ENCODE data around the gene DSCAML1. TPM values are rescaled to one million over a fixed set of nuclear protein-coding genes. Genes with fewer than 3 reads are reported as not detected.

Gene DSCAML1
- total RNA-seq, 1 experiment from 2014 or later, result 0.90 TPM

DNA sequence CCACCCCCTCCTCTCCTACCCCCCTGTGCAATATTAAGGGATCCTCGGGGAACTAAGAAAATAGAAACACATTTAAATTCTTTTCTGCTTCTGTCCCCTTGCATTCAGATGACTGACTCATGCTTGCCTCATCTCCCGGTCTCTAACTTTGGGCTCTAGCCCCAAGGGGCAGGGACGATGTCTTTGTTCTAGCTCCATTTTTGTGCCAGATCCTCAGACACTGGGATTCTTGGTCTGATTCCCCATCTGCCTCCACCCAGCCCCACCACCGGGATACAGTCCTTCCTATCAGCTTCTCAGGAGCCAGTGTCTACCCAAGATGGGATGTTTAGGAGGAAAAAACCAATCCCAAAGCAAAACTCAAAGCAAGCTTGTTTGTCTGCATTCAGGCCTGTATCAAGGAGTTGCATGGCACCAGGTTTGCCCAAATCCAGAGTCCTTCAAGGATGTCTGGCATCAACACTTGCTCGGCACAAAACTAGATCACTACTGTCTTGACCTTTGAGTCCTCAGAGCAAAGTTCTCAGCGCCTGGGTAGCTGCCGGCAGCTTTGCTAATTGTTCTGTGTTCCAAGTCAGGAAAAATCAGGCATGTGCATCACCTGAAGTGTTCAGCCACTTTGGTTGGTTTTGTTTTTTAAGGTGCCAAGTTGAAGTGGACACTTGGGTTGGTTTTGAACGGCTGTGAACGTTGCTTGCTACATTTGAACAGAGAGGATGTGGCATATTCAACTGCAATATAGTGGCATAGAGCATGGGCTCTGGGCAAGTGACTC lies 212.8 kb downstream of the DSCAML1 start:
- Mint-ChIP-seq H3K4me1 (peaks cover 32% of the 10 kb centered on the region), H3K4me3 (no peak overlapping the region), H3K27me3 (ENCODE audit: low read depth) (peaks cover 6% of the 10 kb centered on the region; the same call in 1 of the 2 replicates), H3K27ac (no peak overlapping the region), H3K36me3 (no peaks in the 10 kb centered on the region), H3K9me3 (no peaks in the 10 kb centered on the region)
- no peak for DNase-seq (ENCODE audit: low spot score)
- ChIA-PET POLR2A (no interaction called here), CTCF (interaction anchor here (0.6 to 2.3 kb wide), 8 partner anchors 30 to 233 kb away, joined by 3 to 10 read pairs (median 6); no protein-coding TSS in a partner anchor)
- no peak for TF ChIP-seq EMX1 (CRISPR knock-in tag; IDR thresholded peaks at IDR 0.05)
- TF ChIP-seq NR3C1 (CRISPR knock-in tag; conservative IDR thresholded peaks at IDR 0.05; ENCODE audit: low read depth), result no peak
- no peak for TF ChIP-seq GRHL2 (CRISPR knock-in tag; IDR thresholded peaks at IDR 0.05; ENCODE audit: insufficient replicate concordance, severe bottlenecking)
- TF ChIP-seq FOXJ3 (CRISPR knock-in tag; IDR thresholded peaks at IDR 0.05; ENCODE audit: borderline replicate concordance), result no peak
- TF ChIP-seq, protein P1, sequence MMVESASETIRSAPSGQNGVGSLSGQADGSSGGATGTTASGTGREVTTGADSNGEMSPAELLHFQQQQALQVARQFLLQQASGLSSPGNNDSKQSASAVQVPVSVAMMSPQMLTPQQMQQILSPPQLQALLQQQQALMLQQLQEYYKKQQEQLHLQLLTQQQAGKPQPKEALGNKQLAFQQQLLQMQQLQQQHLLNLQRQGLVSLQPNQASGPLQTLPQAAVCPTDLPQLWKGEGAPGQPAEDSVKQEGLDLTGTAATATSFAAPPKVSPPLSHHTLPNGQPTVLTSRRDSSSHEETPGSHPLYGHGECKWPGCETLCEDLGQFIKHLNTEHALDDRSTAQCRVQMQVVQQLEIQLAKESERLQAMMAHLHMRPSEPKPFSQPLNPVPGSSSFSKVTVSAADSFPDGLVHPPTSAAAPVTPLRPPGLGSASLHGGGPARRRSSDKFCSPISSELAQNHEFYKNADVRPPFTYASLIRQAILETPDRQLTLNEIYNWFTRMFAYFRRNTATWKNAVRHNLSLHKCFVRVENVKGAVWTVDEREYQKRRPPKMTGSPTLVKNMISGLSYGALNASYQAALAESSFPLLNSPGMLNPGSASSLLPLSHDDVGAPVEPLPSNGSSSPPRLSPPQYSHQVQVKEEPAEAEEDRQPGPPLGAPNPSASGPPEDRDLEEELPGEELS (CRISPR knock-in tag; IDR thresholded peaks at IDR 0.05), result no peak
- TF ChIP-seq TP53 (CRISPR knock-in tag; IDR thresholded peaks at IDR 0.05), result no peak
- no peak for TF ChIP-seq IRF2 (CRISPR knock-in tag; IDR thresholded peaks at IDR 0.05; ENCODE audit: borderline replicate concordance, low read depth)
- no peak for TF ChIP-seq PRRX2 (CRISPR knock-in tag; IDR thresholded peaks at IDR 0.05)
- no peak for TF ChIP-seq FOXK1 (CRISPR knock-in tag; IDR thresholded peaks at IDR 0.05)
- no peak for ATAC-seq

DNA sequence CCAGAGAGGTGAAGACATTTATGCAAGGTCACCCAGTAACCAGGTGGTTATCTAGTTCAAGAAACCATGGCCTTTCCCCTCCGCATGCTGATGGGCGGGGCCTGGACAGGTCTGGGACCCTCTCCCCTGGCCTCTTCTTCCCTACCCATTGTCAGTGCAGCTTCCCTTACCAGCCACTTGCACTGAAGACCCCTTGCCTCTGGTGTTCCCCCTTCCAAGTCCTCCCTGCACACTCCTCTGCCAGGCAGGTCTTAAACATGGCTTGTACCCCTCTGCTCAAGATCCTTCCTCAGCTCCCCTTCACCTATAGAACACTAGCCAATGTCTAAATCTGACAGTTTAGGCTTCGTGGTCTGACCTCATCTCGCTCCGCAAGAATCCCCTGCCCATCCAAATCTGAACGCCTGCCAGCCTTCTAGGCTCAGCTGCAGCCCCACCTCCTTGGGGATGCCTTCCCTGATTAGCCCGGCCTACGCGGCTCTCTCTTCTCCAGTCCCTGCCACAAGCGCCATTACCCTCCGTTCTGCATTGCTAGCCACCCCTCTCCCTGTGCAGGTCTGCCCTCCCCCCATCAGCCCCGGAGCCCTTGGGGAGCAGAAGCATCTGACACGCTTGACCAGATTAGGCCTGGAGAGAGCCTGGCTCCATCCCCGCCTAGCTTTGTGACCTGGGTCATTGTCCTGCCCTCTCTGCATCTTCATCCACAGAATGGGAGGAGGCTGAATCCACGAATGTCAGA lies 213.8 kb downstream of the DSCAML1 start:
- Mint-ChIP-seq H3K27ac (no peak overlapping the region), H3K4me1 (peaks cover 32% of the 10 kb centered on the region), H3K9me3 (no peaks in the 10 kb centered on the region), H3K36me3 (no peaks in the 10 kb centered on the region), H3K4me3 (no peak overlapping the region), H3K27me3 (ENCODE audit: low read depth) (peaks cover 6% of the 10 kb centered on the region; the same call in 1 of the 2 replicates)
- no peak for DNase-seq (ENCODE audit: low spot score)
- POLR2A ChIA-PET, result no interaction called here
- CTCF ChIA-PET, result interaction anchor here (0.8 to 2.3 kb wide), 5 partner anchors 31 to 157 kb away, joined by 3 to 10 read pairs (median 7); no protein-coding TSS in a partner anchor
- ATAC-seq, result peak; percentile 83
- TF ChIP-seq CBFB (CRISPR knock-in tag; IDR thresholded peaks at IDR 0.05; ENCODE audit: low read depth) (no peak), HMGA2 (CRISPR knock-in tag; IDR thresholded peaks at IDR 0.05) (0 out of 2 replicates have a peak, but pooled peaks have one; percentile 16)
- TF ChIP-seq, protein P2, sequence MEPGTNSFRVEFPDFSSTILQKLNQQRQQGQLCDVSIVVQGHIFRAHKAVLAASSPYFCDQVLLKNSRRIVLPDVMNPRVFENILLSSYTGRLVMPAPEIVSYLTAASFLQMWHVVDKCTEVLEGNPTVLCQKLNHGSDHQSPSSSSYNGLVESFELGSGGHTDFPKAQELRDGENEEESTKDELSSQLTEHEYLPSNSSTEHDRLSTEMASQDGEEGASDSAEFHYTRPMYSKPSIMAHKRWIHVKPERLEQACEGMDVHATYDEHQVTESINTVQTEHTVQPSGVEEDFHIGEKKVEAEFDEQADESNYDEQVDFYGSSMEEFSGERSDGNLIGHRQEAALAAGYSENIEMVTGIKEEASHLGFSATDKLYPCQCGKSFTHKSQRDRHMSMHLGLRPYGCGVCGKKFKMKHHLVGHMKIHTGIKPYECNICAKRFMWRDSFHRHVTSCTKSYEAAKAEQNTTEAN (CRISPR knock-in tag; IDR thresholded peaks at IDR 0.05), result no peak

DNA sequence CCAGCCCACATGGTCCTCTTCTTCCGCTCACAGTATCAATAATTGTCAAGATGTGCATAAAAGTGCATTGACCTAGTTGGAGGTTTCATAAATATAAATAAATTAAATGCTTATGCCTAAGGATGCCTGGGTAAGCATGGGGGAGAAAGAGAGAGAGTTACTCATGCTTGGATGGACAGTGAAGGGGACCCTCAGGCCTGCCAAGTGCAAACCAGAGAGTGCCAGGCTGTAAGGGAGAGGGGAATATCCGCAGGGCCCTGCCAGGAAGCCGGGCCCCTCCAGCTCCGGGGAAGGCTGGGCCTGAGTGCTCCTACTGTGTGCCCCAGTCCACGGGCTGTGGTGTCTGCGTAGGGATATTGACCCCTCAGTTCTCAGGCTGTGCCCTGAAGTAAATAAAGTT lies 214.6 kb downstream of the DSCAML1 start:
- no peaks in the 10 kb centered on the region for H3K36me3 Mint-ChIP-seq
- ChIA-PET POLR2A (no interaction called here), CTCF (interaction anchor here (1.7 to 2.3 kb wide), 2 partner anchors 139 to 156 kb away, joined by 7 to 10 read pairs; no protein-coding TSS in a partner anchor)
- H3K4me3 Mint-ChIP-seq, result no peak overlapping the region
- peaks cover 6% of the 10 kb centered on the region; the same call in 1 of the 2 replicates for H3K27me3 Mint-ChIP-seq (ENCODE audit: low read depth)
- H3K27ac Mint-ChIP-seq, result no peak overlapping the region
- H3K9me3 Mint-ChIP-seq, result no peaks in the 10 kb centered on the region
- DNase-seq (ENCODE audit: low spot score) (no peak), ATAC-seq (no peak)
- peaks cover 32% of the 10 kb centered on the region for H3K4me1 Mint-ChIP-seq
- TF ChIP-seq SP1 (CRISPR knock-in tag; conservative IDR thresholded peaks at IDR 0.05) (no peak), ZNF396 (CRISPR knock-in tag; IDR thresholded peaks at IDR 0.05; ENCODE audit: borderline replicate concordance) (no peak), NFE2L1 (CRISPR knock-in tag; IDR thresholded peaks at IDR 0.05) (no peak), NFATC4 (CRISPR knock-in tag; IDR thresholded peaks at IDR 0.05) (no peak)
- TF ChIP-seq, protein P3, sequence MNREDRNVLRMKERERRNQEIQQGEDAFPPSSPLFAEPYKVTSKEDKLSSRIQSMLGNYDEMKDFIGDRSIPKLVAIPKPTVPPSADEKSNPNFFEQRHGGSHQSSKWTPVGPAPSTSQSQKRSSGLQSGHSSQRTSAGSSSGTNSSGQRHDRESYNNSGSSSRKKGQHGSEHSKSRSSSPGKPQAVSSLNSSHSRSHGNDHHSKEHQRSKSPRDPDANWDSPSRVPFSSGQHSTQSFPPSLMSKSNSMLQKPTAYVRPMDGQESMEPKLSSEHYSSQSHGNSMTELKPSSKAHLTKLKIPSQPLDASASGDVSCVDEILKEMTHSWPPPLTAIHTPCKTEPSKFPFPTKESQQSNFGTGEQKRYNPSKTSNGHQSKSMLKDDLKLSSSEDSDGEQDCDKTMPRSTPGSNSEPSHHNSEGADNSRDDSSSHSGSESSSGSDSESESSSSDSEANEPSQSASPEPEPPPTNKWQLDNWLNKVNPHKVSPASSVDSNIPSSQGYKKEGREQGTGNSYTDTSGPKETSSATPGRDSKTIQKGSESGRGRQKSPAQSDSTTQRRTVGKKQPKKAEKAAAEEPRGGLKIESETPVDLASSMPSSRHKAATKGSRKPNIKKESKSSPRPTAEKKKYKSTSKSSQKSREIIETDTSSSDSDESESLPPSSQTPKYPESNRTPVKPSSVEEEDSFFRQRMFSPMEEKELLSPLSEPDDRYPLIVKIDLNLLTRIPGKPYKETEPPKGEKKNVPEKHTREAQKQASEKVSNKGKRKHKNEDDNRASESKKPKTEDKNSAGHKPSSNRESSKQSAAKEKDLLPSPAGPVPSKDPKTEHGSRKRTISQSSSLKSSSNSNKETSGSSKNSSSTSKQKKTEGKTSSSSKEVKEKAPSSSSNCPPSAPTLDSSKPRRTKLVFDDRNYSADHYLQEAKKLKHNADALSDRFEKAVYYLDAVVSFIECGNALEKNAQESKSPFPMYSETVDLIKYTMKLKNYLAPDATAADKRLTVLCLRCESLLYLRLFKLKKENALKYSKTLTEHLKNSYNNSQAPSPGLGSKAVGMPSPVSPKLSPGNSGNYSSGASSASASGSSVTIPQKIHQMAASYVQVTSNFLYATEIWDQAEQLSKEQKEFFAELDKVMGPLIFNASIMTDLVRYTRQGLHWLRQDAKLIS (CRISPR knock-in tag; IDR thresholded peaks at IDR 0.05; ENCODE audit: borderline replicate concordance), result no peak
- TF ChIP-seq, protein P4, sequence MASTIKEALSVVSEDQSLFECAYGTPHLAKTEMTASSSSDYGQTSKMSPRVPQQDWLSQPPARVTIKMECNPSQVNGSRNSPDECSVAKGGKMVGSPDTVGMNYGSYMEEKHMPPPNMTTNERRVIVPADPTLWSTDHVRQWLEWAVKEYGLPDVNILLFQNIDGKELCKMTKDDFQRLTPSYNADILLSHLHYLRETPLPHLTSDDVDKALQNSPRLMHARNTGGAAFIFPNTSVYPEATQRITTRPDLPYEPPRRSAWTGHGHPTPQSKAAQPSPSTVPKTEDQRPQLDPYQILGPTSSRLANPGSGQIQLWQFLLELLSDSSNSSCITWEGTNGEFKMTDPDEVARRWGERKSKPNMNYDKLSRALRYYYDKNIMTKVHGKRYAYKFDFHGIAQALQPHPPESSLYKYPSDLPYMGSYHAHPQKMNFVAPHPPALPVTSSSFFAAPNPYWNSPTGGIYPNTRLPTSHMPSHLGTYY (CRISPR knock-in tag; IDR thresholded peaks at IDR 0.05), result no peak
